GM18951 (cell line): ENCODE measurements around the gene GNAT2.

Experiments used
- POLR2A ChIP-seq: IDR thresholded peaks from 4 replicates; pipeline ENCODE4 v1.6.1; 2011; ENCODE audit warnings: mild to moderate bottlenecking; ENCODE audit not compliant: insufficient read length, insufficient read depth; ENCODE audit errors: extremely low read depth
- in situ Hi-C: fragments of 300-500 bp; cut with MboI; formaldehyde crosslinking; loops from one replicate; pipeline ENCODE4 v1.12.0; 2022; ENCODE audit warnings: low sequenced_read_pairs, mixed read lengths, inconsistent platforms; ENCODE audit not compliant: unreplicated experiment

The GNAT2 gene

DNA sequence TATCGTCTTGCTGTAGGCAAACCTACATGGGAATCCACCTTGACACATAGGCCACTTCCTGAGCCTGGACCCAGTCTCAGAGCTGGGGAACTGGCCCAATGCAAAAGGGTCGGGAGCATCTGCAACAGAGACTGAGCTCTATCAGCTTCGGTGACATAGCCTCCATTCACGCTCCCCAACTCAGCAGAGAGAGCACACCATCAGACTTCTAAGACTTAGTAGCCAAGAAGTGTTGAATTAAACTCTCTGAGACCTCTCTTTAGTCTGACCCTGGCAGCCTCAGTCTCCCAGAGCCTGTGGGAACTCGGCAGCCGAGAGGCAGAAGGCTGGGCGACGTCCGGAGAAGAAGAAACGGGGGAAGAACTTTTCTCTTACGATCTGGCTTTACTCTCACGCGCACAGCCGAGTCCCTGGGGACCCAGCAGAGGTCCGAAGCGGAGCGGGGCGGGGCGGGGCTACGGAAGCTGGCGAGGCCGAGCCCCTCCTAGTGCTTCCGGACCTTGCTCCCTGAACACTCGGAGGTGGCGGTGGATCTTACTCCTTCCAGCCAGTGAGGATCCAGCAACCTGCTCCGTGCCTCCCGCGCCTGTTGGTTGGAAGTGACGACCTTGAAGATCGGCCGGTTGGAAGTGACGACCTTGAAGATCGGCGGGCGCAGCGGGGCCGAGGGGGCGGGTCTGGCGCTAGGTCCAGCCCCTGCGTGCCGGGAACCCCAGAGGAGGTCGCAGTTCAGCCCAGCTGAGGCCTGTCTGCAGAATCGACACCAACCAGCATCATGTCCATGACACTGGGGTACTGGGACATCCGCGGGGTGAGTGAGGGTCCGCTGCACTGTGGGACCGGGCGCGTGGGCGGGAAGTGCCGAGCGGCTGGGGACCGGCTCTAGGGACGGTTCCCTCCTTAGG, 36.5 kb upstream of the GNAT2 start, which contains the start of gene GSTM4:
Gene GSTM4 (plus strand): TSS at position 485 of the 905 bp plus-strand sequence. CDS start 291 bp downstream, at position 776.
- peak; percentile 64 for TF ChIP-seq POLR2A
- in situ Hi-C loops, result loop anchor here (10.0 kb wide), 1 partner anchor 329 kb away; the partner anchor contains the start of gene AHCYL1

DNA sequence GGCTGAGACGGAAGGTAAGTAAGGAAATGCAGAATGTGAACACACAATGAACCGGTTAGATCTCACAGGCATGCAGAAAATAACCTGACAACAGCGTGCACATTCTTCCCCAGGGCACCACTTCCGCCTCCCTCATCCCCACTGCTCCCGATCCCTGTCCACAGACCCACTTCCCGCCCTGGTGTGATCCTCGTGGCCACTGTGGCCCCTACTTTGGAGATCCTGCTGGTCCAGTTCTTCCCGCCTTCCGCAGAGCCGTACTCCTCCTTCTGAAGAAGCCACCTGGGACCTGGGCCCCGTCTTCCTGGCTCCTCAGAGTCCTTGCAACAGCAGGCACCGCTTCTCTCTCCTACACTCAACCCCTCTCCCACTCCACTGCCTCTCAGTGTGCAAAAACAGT, 35.1 kb upstream of the GNAT2 start:
- in situ Hi-C loops, result loop anchor here (10.0 kb wide), 1 partner anchor 330 kb away; the partner anchor contains the start of gene AHCYL1
- no peak for TF ChIP-seq POLR2A

DNA sequence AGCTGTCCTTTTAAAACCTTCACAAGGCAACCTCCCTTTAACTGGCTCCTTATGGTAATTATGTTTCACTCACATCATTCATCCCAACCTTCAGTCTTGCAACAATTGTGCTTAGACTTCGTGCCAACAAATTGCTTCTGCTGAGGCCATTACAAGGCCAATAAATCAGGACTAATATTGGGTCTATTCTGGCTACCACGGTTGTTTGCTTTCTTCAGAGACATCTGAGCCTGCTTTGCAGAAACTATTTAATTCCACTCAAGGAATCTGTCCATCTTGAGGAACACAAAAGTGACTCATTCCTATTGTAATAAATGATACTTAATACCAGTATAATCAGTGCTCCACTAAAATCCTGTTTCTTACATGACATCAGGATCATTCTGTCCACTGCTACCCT, 33.9 kb upstream of the GNAT2 start:
- in situ Hi-C loops, result loop anchor here (10.0 kb wide), 1 partner anchor 331 kb away; the partner anchor contains the start of gene AHCYL1
- no peak for TF ChIP-seq POLR2A

DNA sequence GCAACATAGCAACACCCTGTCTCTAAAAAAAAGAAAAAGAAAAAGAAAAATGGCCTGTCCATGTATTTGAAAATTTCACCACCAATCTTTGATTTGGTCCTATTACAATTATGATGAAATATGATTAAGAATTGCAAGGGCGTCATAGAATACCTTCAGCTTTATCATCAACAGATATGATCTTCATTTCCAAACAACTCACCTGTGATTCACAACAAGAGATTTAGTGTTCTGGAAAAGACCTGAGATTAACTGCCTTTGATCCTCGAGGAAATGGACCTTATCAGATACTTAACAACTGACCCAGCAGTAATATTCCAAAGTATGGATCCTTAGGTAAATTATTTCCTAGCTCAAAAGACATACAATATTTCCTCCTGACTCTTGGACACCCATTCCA, 33.0 kb upstream of the GNAT2 start:
- no peak for TF ChIP-seq POLR2A
- in situ Hi-C loops, result loop anchor here (10.0 kb wide), 1 partner anchor 332 kb away; the partner anchor contains the start of gene AHCYL1

DNA sequence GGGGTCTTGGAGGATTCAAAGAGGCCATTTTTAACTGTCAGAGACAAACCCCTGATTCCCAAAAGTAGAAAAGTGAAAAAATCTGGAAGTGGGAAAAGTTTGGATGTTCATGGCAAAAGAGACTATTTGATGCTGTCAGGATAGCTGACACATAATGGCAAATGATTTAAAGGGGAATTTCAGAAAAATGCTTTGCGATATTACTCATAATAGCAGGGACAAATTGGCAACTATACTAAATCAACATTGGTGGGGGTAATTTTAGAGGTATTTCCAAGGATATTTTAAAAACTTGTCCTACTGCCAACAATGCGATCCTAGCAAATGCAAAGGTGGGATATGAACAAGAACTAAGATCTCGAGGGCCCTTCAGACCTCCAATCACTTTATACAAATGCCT, 31.2 kb upstream of the GNAT2 start:
- TF ChIP-seq POLR2A, result no peak
- in situ Hi-C loops, result loop anchor here (10.0 kb wide), 1 partner anchor 334 kb away; the partner anchor contains the start of gene AHCYL1

DNA sequence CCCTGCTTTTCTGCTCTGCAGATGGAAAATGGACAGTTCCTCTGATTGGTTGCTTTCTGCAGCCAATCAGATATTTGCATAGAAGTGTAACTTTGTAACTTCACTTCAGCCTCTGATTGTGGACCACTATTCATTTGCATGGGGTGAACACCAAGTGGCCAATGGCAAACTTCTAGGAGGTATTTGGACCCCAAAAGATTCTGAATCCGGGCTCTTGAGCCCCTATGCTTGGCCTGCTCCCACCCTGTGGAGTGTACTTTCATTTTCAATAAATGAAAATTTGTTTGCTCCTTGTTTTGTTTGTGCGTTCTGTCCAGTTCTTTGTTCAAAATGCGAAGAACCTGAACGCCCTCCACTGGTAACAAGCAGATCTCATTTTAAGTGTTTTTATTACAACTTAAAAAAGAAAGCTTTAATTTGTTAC, 30.1 kb upstream of the GNAT2 start:
- in situ Hi-C loops, result no loop called here
- no peak for TF ChIP-seq POLR2A

DNA sequence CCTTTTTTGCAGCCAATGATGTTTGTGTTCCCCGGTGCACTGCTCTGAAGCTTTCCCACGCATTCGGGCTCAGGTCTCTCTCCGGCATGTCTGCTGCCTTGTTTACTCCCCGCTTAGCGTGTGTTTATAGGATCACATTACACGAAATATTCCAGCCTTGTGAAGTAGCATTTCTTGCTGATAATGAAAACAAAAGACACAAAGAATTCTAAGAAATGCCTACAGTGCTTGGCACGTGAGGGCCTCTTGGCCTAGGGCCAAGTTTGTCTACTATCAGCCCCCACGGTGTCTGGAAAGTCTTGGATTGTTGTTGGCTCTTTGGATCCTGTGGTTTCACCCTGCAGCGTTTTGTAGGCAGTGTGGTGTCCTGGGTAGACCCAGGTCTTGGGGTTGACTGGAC, 25.3 kb upstream of the GNAT2 start:
- in situ Hi-C loops, result loop anchor here (5.0 kb wide), 2 partner anchors 102 to 128 kb away; no protein-coding TSS in a partner anchor
- TF ChIP-seq POLR2A, result no peak

DNA sequence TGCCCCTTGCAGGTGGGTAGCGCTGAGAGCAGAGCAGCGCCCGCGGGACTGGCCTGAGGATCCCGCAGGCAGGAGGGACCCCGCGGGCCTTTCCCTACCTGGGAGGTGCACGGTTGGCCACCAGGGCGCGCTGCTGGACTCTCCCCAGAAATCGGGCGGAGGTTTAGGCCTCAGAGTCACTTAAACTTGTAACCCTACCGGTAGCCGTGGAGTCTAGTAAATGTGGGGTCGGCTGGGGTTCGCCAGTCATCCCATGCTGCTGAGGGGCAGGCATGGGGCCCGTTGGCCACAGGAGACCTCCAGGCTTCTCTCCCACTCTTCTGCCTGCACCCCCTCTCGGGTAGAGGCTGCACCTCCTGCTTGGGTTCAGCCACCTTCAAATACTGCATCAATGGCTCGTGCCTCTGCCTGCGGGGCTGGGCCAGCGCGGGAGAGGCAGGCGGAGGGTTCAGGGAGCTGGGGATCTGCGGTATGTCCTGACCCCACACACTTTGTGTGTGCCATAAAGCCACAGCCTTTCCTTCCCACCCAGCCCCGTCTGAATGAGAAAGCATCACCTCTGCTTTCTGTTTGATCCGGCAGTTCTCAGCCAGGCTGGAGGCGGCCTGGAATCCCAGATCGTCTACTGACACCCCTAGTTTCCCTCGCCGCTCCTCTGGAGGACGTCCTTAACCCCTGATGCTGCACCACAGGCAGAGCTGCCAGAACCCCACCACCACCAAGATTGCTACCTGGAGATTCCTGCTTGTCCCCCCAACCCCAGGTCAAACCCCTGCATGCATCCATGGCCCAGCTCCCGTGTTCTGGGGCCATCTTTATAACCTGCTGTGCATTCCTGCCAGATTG, 24.2 kb upstream of the GNAT2 start:
- TF ChIP-seq POLR2A, result no peak
- in situ Hi-C loops, result loop anchor here (5.0 kb wide), 2 partner anchors 101 to 129 kb away; no protein-coding TSS in a partner anchor

DNA sequence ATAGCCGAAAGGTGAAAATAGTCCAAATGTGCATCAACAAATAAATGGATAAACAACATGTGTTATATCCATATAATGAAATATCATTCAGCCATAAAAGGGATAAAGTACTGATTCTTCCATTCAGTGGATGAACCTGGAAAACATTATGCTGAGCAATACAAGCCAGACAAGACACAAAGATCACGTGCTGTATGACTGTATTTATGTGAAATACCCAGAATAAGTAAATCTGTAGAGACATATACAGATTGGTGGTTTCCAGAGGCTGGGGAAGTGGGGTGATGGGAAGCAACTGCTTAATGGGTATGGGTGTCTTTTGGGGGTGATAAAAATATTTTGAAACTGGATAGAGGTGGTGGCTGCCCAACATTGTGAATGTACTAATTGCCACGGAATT, 23.2 kb upstream of the GNAT2 start:
- in situ Hi-C loops, result loop anchor here (5.0 kb wide), 2 partner anchors 100 to 130 kb away; no protein-coding TSS in a partner anchor
- TF ChIP-seq POLR2A, result no peak

DNA sequence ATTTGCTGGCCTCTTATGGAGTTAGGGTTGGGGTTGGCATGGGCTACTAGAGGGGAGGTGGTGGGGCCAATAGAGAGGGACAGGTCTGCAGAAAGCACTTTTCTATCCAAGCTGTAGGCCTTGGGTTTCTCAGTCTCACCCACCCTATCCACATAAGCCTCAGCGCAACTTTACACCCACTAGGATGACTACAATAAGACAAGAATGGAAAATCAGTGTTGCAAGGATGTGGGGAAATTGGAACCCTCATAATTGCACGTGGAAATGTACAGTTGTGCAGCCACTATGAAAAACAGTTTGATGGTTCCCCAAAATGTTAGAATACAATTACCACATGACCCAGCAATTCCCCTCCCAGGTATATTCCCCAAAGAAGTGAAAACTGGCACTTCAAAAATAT, 22.4 kb upstream of the GNAT2 start:
- in situ Hi-C loops, result loop anchor here (5.0 kb wide), 2 partner anchors 100 to 130 kb away; no protein-coding TSS in a partner anchor
- no peak for TF ChIP-seq POLR2A

DNA sequence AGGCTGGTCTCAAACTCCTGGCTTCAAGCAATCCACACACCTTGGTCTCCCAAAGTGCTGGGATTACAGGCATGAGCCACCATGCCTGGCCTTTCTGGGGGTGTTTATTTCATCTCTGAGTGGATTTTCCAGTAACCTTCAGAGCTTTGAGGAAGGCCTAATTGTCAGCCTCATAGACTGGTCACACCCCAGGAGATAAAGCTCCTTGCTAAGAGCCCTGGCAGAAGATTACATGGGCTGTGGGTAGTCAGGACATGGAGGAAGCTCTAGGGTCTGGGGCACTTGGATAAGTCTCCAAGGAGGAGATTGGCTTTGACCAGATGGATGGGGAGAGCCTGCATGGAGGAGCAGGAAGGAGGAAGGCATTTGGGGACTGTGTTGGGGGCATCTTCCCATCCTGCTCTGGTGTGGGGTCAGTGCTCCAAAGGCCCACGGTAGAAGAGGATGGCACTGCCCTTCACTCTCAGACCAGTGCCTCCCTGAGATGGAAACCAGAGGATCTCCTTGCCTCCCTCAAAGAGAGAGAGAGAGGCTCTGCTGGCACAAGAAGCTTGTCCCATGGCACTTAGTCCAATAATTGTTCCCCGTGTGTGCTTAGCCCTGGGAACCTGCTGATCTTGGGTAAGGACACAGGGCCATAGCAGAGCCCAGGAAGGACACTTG, 21.8 kb upstream of the GNAT2 start:
- no peak for TF ChIP-seq POLR2A
- in situ Hi-C loops, result loop anchor here (5.0 kb wide), 2 partner anchors 99 to 131 kb away; no protein-coding TSS in a partner anchor

DNA sequence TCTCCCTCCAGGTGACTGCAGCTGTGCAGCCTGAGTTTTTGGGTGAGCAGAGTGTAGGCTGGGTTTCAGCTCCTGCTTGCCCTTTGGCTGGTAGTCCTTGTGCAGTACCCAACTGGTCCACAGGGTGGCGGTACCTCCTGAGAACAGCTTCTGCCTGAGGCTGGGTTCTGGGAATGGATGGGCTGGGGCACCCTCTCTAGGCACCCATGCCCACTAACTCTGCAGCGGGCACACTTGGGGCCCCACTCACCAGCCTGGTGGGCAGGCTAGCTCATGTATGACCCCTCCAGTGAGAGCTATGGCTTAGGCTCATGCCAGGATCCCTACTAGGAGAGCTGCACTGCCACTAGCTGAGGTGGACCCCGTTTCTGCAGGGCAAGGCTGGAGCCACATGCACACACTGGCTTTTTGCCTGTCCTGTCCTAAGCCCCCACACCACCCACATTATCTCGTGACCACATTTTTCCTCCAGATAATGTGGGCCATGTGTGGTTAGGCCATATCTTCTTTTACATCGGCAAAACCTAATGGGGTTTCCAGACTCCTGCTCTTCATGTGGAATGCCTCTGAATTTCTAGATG, 21.0 kb upstream of the GNAT2 start:
- in situ Hi-C loops, result loop anchor here (5.0 kb wide), 2 partner anchors 98 to 132 kb away; no protein-coding TSS in a partner anchor
- TF ChIP-seq POLR2A, result no peak
